ENCODE results near the gene EPS8L3. TPM values are rescaled to one million over a fixed set of nuclear protein-coding genes. Genes with fewer than 3 reads are reported as not detected.

Gene EPS8L3
- total RNA-seq, 1 experiment from 2014 or later = 46.6 TPM

- no peaks in the 10 kb centered on the region for H3K27me3 Mint-ChIP-seq (ENCODE audit: unreplicated experiment)
- peaks cover 20% of the 10 kb centered on the region for H3K4me1 Mint-ChIP-seq (ENCODE audit: low read depth, unreplicated experiment)
- no peaks in the 10 kb centered on the region for H3K9me3 Mint-ChIP-seq (ENCODE audit: low read depth, unreplicated experiment)
- no peak for TF ChIP-seq CTCF (IDR thresholded peaks at IDR 0.05; ENCODE audit: unreplicated experiment)
- no peak overlapping the region for H3K27ac Mint-ChIP-seq (ENCODE audit: unreplicated experiment)
- peaks cover 17% of the 10 kb centered on the region for H3K36me3 Mint-ChIP-seq (ENCODE audit: insufficient read depth, unreplicated experiment)
- no TSS peak for BruUV-seq (replicated peaks)
- no peak for DNase-seq
- intact Hi-C loops (cut with micrococcal nuclease; ENCODE audit: unreplicated experiment) = no loop called here
- H3K4me3 Mint-ChIP-seq (ENCODE audit: low read depth, unreplicated experiment) = peak overlapping the region; percentile 72
- CTCF ChIA-PET = no interaction called here
Measured at GRCh38 chr1:109764561-109765482, 1.1 kb upstream of the EPS8L3 start.

GRCh38 chr1:109762821-109763645, 690 bp downstream of the EPS8L3 start:
- peak; percentile 40 for DNase-seq
- H3K4me3 Mint-ChIP-seq (ENCODE audit: low read depth, unreplicated experiment) = peak overlapping the region; percentile 72
- no peaks in the 10 kb centered on the region for H3K9me3 Mint-ChIP-seq (ENCODE audit: low read depth, unreplicated experiment)
- CTCF ChIA-PET = no interaction called here
- H3K27ac Mint-ChIP-seq (ENCODE audit: unreplicated experiment) = peak overlapping the region; percentile 82
- H3K27me3 Mint-ChIP-seq (ENCODE audit: unreplicated experiment) = no peaks in the 10 kb centered on the region
- H3K4me1 Mint-ChIP-seq (ENCODE audit: low read depth, unreplicated experiment) = peaks cover 20% of the 10 kb centered on the region
- BruUV-seq (replicated peaks) = TSS peak; percentile 66
- intact Hi-C loops (cut with micrococcal nuclease; ENCODE audit: unreplicated experiment) = no loop called here
- peaks cover 22% of the 10 kb centered on the region for H3K36me3 Mint-ChIP-seq (ENCODE audit: insufficient read depth, unreplicated experiment)
- TF ChIP-seq CTCF (IDR thresholded peaks at IDR 0.05; ENCODE audit: unreplicated experiment) = no peak

GRCh38 chr1:109762039-109762585, 1.6 kb downstream of the EPS8L3 start:
- DNase-seq = no peak
- peaks cover 20% of the 10 kb centered on the region for H3K4me1 Mint-ChIP-seq (ENCODE audit: low read depth, unreplicated experiment)
- no TSS peak for BruUV-seq (replicated peaks)
- H3K4me3 Mint-ChIP-seq (ENCODE audit: low read depth, unreplicated experiment) = peak overlapping the region; percentile 72
- H3K27ac Mint-ChIP-seq (ENCODE audit: unreplicated experiment) = peak overlapping the region; percentile 82
- intact Hi-C loops (cut with micrococcal nuclease; ENCODE audit: unreplicated experiment) = no loop called here
- CTCF ChIA-PET = no interaction called here
- H3K27me3 Mint-ChIP-seq (ENCODE audit: unreplicated experiment) = no peaks in the 10 kb centered on the region
- no peaks in the 10 kb centered on the region for H3K9me3 Mint-ChIP-seq (ENCODE audit: low read depth, unreplicated experiment)
- H3K36me3 Mint-ChIP-seq (ENCODE audit: insufficient read depth, unreplicated experiment) = peaks cover 22% of the 10 kb centered on the region
- no peak for TF ChIP-seq CTCF (IDR thresholded peaks at IDR 0.05; ENCODE audit: unreplicated experiment)

GRCh38 chr1:109761227-109762038, 2.3 kb downstream of the EPS8L3 start:
- BruUV-seq (replicated peaks) = no TSS peak
- CTCF ChIA-PET = no interaction called here
- Mint-ChIP-seq H3K27me3 (ENCODE audit: unreplicated experiment) (no peaks in the 10 kb centered on the region), H3K9me3 (ENCODE audit: low read depth, unreplicated experiment) (no peaks in the 10 kb centered on the region), H3K27ac (ENCODE audit: unreplicated experiment) (no peak overlapping the region), H3K4me3 (ENCODE audit: low read depth, unreplicated experiment) (no peak overlapping the region), H3K36me3 (ENCODE audit: insufficient read depth, unreplicated experiment) (peaks cover 22% of the 10 kb centered on the region), H3K4me1 (ENCODE audit: low read depth, unreplicated experiment) (peaks cover 20% of the 10 kb centered on the region)
- intact Hi-C loops (cut with micrococcal nuclease; ENCODE audit: unreplicated experiment) = no loop called here
- TF ChIP-seq CTCF (IDR thresholded peaks at IDR 0.05; ENCODE audit: unreplicated experiment) = no peak
- DNase-seq = no peak
